GM18508 (cell line): Measurements from ENCODE around the gene CD53.
"Not testable (repeated sequence)": the region's sequence is repeated elsewhere in the genome, so short reads cannot be mapped to it uniquely, and the experiment has no call there.

Experiments used
- ATAC-seq: cut with Tn5 transposase; IDR thresholded peaks from one replicate; pipeline ENCODE4 v1.9.1; 2021; ENCODE audit warnings: moderate number of reproducible peaks; ENCODE audit not compliant: insufficient read depth, unreplicated experiment

Gene CD53

DNA sequence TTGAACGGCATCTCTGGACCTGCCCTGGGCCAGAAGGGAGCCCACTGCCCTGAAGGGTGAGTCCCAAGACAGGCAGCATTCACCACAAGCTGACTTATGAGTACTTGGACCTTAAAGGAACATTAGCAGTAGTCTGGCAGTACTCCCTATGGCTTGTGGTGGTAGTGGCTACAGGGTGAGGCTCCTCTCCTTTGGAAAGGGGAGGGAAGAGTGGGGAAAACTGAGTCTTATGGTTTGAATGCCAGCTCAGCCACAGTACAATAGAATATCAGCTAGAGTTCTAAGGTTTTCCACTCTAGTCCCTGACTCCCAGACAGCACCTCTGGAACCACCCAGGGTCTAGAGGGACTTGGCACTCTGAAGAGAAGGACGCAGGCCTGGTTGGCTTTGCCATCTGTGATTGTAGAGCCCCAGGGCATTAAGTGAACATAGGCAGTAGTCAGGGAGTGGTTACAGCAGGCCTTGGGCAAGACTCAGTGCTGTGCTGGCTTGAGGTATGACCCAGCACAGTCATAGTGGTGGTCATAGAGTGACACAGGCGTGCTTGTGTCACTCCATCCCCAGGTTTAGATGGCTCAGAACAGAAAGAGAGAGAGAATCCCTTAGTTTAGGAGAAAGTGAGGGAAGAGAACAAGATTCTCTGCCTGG, 31.0 kb downstream of the CD53 start:
- ATAC-seq = no peak

GRCh38 chr1:110912784-110913183, 39.8 kb downstream of the CD53 start:
- ATAC-seq = no peak

GRCh38 chr1:110914676-110915075, 41.7 kb downstream of the CD53 start:
- ATAC-seq = no peak

GRCh38 chr1:110915804-110916203, 42.9 kb downstream of the CD53 start:
- ATAC-seq = no peak

DNA sequence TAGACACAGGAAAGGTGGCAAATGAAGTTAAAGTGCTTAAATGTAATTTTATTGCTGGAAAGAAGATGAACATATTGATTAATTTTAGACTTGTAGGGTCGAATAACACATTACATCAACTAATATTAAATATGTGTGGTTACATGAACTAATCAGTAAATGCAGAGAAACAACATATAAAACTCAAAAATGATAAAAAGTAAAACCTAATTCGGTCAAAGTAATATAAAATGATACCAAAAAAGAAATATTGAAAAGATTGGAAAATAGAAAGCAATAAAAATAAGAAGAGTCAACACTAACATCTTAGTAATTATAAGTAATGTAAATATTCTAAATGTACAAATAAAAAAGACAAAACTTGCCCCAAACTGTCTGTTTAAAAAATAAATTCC, 43.3 kb downstream of the CD53 start:
- ATAC-seq = no peak

DNA sequence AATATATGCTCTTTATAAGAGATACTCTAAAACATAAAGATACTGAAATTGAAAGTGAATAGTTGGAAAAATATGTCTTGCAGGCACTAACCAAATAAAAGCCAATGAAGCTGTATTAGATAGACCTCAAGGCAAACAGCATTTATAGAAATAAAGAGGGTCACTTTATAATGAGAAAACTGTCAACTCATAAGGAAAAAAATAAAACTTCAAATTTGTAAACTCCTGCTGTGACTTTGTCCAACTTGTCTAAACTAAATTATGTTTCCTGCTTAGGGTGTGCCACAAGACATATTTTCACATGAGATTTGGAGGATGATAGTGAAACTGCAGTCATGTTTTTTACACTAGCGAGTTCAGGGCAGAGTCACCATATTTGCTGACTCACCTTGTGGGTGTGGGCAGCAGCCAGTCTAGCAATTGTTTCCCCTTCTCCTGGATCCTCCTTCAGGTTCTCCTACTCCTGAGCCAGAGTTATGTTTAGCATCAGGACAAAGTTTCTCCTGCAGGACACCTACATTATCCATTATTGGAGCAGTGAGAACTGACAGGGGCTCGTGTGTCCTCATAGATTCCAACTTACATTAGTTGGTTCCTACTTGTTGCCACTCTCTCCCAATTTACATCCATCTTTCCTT, 43.8 kb downstream of the CD53 start:
- no peak for ATAC-seq

- ATAC-seq = no peak
Measured at GRCh38 chr1:110918016-110918415, 45.1 kb downstream of the CD53 start.

- no peak for ATAC-seq
Measured at GRCh38 chr1:110921953-110922352, 49.0 kb downstream of the CD53 start.

DNA sequence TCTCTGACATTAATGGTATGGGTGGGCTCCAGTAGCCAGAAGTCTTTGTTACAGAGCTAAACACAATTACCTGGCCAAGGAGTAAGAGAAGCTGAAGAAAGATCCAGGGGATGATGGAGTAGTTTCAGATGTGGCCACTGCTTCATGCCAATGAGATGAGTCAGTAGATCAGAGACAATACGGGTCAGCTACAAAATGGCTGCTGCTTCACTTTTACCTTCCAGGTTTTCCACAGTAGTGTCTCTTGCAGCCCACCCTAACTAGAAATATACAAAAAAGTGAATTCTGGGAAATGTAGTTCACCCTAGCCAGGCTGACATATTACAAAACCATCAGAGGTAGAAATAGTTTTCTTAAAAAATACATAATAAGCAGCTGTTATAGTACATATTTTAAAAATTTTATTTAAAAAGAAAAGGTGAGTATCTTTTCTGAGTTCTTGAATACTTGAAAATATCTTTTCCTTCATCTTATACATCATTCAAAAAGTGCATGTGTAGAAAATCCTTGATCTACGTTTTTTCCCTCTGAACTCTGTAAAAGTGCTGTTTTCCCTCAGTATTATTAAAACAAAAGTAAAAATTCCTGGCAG, 54.6 kb downstream of the CD53 start:
- no peak for ATAC-seq

- no peak for ATAC-seq
Measured at GRCh38 chr1:110928191-110928590, 55.2 kb downstream of the CD53 start.

DNA sequence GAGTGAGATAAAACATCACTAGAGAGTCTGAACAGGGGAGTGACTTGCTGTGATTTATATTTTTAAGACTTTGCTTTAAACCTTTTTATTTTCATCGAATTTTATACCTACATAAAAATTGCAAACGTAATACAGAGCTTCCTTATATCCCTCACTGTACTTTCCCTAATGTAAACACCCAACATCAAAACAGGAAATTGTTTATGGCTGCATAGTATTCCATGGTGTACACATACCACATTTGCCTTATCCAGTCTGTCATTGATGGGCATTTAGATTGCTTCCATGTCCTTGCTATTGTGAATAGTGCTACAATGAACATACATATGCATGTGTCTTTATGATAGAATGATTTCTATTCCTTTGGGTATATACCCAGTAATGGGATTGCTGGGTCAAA, 56.0 kb downstream of the CD53 start:
- no peak for ATAC-seq

GRCh38 chr1:110931097-110931496, 58.1 kb downstream of the CD53 start:
- not testable (repeated sequence) for ATAC-seq

DNA sequence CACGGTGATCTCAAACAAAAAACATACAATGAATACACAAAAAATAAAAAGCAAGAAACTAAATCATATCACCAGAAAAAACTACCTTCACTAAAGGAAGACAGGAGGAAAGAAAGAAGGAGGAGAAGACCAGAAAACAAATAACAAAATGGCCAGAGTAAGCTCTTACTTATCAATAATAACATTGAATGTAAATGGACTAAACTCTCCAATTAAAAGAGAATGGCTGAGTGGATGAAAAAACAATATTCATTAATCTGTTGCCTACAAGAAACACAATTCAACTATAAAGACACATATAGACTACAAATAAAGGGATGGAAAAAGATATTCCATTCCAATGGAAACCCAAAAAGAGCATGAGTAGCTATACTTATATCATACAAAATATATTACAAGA, 63.6 kb downstream of the CD53 start:
- ATAC-seq = no peak

DNA sequence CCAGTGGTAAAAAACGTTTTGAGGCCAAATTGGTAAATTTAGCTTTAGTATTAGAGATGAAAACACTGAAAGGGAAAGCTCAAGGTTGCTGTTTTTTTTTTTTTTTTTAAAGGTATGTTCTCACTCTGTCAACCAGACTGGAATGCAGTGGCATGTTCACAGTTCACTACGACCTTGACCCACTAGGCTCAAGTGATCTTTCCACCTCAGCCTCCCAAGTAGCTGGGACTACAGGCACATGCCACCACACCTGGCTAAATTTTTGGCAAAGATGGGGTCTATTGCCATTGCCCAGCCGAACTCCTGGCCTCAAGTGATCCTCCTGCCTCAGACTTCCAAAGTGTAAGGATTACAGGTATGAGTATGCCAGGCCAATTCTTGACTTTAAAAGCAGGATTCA, 71.9 kb downstream of the CD53 start:
- ATAC-seq = no peak

DNA sequence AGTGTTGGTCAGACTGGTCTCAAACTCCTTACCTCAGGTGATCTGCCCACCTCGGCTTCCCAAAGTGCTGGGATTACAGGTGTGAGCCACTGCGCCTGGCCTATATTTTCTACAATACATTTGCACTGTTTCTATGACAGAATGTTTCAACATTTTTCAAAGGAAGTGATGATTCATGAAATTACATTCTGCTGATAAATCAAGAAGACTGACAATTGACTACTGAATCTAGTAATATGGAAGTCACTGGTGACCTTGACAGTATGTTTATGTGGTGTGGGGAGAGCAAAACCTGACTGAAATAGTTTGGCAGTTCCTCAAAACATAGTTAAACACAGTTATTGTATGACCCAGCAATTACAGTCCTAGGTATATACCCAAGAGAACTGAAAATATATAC, 72.7 kb downstream of the CD53 start:
- no peak for ATAC-seq

- no peak for ATAC-seq
Measured at GRCh38 chr1:110948038-110948810, 75.3 kb downstream of the CD53 start.
